ENCODE measurements around the gene OSTF1.

GRCh38 chr9:75146229-75146628, 57.9 kb downstream of the OSTF1 start:
- TF ChIP-seq EP300 (IDR thresholded peaks at IDR 0.05) (no peak), POLR2A (IDR thresholded peaks at IDR 0.05) (no peak)

Data from sigmoid colon (tissue), 4 donors.